NCI-H226 (cell line): ENCODE results near the gene TMCO6.

ENCODE experiments used
- DNase-seq: peaks from one replicate; pipeline ENCODE4 v3.0.0-alpha.2; 2015

TMCO6 gene

DNA sequence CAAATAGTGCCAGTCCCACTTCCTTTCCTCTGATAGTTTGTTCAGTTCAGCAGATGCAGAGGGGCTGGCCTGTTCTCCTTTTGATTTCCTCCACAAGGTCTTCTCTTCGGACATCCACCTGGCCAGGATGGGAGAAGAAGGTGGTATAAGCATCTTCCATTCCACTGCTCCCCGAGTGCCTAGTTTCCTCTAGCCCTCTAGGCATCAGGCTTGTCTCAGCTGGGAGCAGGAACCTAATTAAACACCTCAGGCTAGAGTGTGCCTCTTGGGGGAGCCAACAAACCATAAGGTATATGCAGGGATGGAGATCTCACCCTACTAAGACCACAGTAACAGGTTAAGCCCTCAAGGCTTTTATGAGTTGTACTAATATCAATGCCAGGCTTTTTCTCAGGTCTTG is 35.0 kb downstream of the TMCO6 start:
- no peak for DNase-seq

DNA sequence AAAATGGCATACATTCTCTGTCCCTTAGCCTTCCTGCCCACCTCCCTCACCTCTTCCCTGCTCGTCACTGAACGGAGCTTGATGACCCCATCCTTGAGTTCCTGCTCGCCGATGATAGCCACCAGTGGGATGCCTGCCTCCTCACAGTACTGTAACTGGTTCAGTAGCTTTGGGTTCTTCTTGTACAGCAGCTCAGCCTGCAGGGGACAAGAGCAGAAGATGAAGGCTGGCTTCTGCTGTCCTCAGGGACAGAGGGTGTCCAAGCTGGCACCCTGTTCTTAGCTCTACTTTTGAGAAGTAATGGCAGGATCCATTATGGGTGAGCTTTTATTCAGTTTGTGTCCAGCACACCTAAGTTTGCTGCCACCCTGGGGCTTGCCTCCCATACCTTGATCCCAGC is 35.4 kb downstream of the TMCO6 start:
- DNase-seq, result no peak

- DNase-seq, result no peak
These were observed 38.7 kb downstream of the TMCO6 start for GRCh38 chr5:140677947-140678346.

DNA sequence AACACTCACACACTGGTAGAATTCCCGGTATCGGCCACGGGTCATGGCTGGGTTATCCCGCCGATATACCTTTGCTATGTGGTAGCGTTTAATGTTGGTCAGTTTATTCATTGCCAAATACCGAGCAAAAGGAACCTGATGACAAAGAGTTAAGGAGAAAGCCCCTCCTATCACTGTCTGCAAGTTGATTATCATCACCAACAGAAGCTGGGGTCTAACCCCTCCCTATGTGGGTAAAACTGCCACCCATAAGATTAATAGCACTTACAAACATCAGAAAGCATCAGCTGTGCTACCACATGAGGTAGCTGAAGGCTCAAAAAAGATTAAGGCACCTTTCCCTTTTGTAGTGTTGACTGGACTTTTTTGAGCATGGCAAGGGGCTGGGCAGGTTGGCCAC is 39.7 kb downstream of the TMCO6 start:
- DNase-seq, result no peak

GRCh38 chr5:140690376-140690932 is 51.2 kb downstream of the TMCO6 start:
- no peak for DNase-seq

DNA sequence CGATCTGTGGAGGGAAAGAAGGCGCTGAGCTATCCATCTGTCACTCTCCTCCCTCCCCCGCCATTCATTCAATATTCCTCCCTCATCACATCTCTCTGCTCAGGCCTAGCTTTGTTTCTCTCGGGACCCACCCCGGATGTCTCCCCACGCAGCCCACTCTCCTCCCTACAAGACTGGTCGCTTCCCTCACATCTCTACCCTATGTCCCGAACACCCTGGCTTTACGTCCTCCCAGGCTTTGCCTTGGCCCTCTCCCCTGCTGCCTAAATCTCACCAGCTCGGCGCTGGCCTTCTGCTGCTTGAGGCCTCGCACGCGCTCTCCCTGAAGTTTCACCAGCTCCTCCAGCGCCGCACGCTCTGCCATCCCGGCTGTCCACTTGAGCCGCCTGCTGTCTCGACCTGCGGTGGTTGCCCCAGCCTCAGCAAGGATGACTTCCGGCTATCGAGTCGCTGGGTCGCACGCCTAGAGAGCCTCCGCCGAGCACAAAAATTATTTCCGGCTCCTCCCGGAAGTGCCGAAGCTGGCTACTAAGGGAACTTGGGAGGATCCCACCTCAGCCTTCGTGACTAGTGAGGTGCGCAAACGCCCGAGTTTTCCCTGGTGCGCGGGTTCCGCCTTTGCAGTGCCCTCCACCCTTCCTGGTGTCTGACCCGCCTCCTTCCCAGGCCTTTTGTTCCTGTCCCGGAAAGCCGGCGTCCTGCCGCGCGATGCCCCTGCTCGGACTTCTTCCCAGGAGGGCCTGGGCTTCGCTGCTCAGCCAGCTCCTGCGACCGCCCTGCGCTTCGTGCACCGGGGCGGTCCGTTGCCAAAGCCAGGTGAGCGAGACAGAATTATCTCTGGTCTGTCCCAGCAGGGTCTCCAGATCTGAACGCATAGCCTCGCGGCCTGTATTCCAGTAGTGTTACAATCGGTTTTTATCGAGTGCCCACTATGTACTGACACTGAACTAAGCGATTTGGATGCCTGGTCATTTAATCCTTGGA is 52.0 kb downstream of the TMCO6 start, which contains the start of the genes HARS1 and HARS2:
Gene HARS1 (minus strand): TSS at position 430 of the 984 bp plus-strand sequence. CDS start 66 bp downstream, at position 364.
Gene HARS2 (plus strand): TSS at position 515 of the 984 bp plus-strand sequence. CDS start 194 bp downstream, at position 709.
- DNase-seq, result peak; percentile 99

- no peak for DNase-seq
These were observed 55.0 kb downstream of the TMCO6 start for GRCh38 chr5:140694276-140694675.
